ENCODE data around the gene TDP1.

TDP1 gene

GRCh38 chr14:89955745-89956660 lies at the start of gene TDP1:
TDP1 (plus strand) TSS chr14:89955927; CDS start chr14:89963115, 7,188 bp downstream.
- peak; percentile 98 for DNase-seq

GRCh38 chr14:89906000-89906399 lies 49.7 kb upstream of the TDP1 start:
- DNase-seq: no peak

GRCh38 chr14:89907655-89908054 lies 48.1 kb upstream of the TDP1 start:
- DNase-seq: peak; percentile 75

GRCh38 chr14:89908712-89909450 lies 46.8 kb upstream of the TDP1 start:
- DNase-seq: no peak

- DNase-seq: no peak
Measured at GRCh38 chr14:89909586-89909985, 46.1 kb upstream of the TDP1 start.

GRCh38 chr14:89910691-89911009 lies 45.1 kb upstream of the TDP1 start:
- no peak for DNase-seq

GRCh38 chr14:89911010-89911919 lies 44.5 kb upstream of the TDP1 start:
- no peak for DNase-seq

- no peak for DNase-seq
Measured at GRCh38 chr14:89912221-89912620, 43.5 kb upstream of the TDP1 start.

- DNase-seq: peak; percentile 59
Measured at GRCh38 chr14:89912667-89913211, 43.0 kb upstream of the TDP1 start.

- DNase-seq: peak; percentile 66
Measured at GRCh38 chr14:89915114-89915878, 40.4 kb upstream of the TDP1 start.

- no peak for DNase-seq
Measured at GRCh38 chr14:89918721-89919120, 37.0 kb upstream of the TDP1 start.

GRCh38 chr14:89920056-89920455 lies 35.7 kb upstream of the TDP1 start:
- DNase-seq: no peak

GRCh38 chr14:89921346-89921745 lies 34.4 kb upstream of the TDP1 start:
- no peak for DNase-seq

GRCh38 chr14:89922031-89922907 lies 33.5 kb upstream of the TDP1 start:
- no peak for DNase-seq

- no peak for DNase-seq
Measured at GRCh38 chr14:89924268-89924667, 31.5 kb upstream of the TDP1 start.

GRCh38 chr14:89926694-89927093 lies 29.0 kb upstream of the TDP1 start:
- no peak for DNase-seq

GRCh38 chr14:89927186-89927865 lies 28.4 kb upstream of the TDP1 start:
- DNase-seq: no peak

- DNase-seq: peak; percentile 93
Measured at GRCh38 chr14:89933002-89933401, 22.7 kb upstream of the TDP1 start.

GRCh38 chr14:89936654-89937185 lies 19.0 kb upstream of the TDP1 start:
- DNase-seq: no peak

- DNase-seq: no peak
Measured at GRCh38 chr14:89941830-89942377, 13.8 kb upstream of the TDP1 start.
